GM12878 (cell line): ENCODE results near the gene FZD10.

Experiments
- BCL3 ChIP-seq: IDR thresholded peaks from 2 replicates; pipeline ENCODE4 v1.6.1; 2011; ENCODE audit warnings: borderline replicate concordance, low read depth, mild to moderate bottlenecking, moderate library complexity, low read length; ENCODE audit not compliant: insufficient read depth, poor library complexity, severe bottlenecking
- CREB1 ChIP-seq: IDR thresholded peaks from 2 replicates; pipeline ENCODE4 v1.6.1; 2012; ENCODE audit warnings: low read depth, mild to moderate bottlenecking, inconsistent platforms
- CTCF ChIP-seq, 3 experiments: IDR thresholded peaks in 2 of 3; conservative IDR thresholded peaks in 1 of 3; 2 replicates each; pipeline ENCODE4 v1.5.1; 2011; ENCODE audit warnings: low read depth in 3 of 3, low read length in 3 of 3, mild to moderate bottlenecking in 3 of 3, control low read depth in 2 of 3, moderate library complexity in 2 of 3, inconsistent platforms in 1 of 3, mixed read lengths in 1 of 3; ENCODE audit not compliant: control insufficient read depth in 2 of 3, insufficient read depth in 1 of 3; ENCODE audit errors: extremely low read depth in 1 of 3
- ETV6 ChIP-seq, 2 experiments: fragments of 450-650 bp in 1 of 2; IDR thresholded peaks in 1 of 2; conservative IDR thresholded peaks in 1 of 2; 2 replicates each; pipeline ENCODE4 v1.6.1; 2014; ENCODE audit warnings: antibody characterized with exemption in 1 of 2, borderline replicate concordance in 1 of 2, low read depth in 1 of 2, mild to moderate bottlenecking in 1 of 2, moderate library complexity in 1 of 2
- GABPA ChIP-seq: IDR thresholded peaks from 2 replicates; pipeline ENCODE4 v1.6.1; 2014; ENCODE audit warnings: antibody characterized with exemption, low read depth, mild to moderate bottlenecking, inconsistent platforms
- MAX ChIP-seq: IDR thresholded peaks from 2 replicates; pipeline ENCODE4 v1.6.1; 2012; ENCODE audit warnings: low read depth, low read length, improper control_type of control experiment
- POLR2A ChIP-seq: IDR thresholded peaks from 2 replicates; pipeline ENCODE4 v1.6.1; 2011; ENCODE audit warnings: low read depth, mild to moderate bottlenecking, low read length
- POLR2AphosphoS5 ChIP-seq: IDR thresholded peaks from 2 replicates; pipeline ENCODE4 v1.6.1; 2011; ENCODE audit warnings: mild to moderate bottlenecking, low read length, inconsistent platforms
- SIN3A ChIP-seq: IDR thresholded peaks from 2 replicates; pipeline ENCODE4 v1.6.1; 2012; ENCODE audit warnings: low read depth, low read length, improper control_type of control experiment
- SMAD1 ChIP-seq: fragments of 450-650 bp; IDR thresholded peaks from 2 replicates; pipeline ENCODE4 v1.6.1; 2018; ENCODE audit warnings: mild to moderate bottlenecking, low read depth; ENCODE audit not compliant: partially characterized antibody
- TAF1 ChIP-seq: IDR thresholded peaks from 2 replicates; pipeline ENCODE4 v1.6.1; 2011; ENCODE audit warnings: mild to moderate bottlenecking, low read depth, low read length, borderline replicate concordance
- YY1 ChIP-seq: IDR thresholded peaks from 2 replicates; pipeline ENCODE4 v1.6.1; 2011; ENCODE audit warnings: low read depth, mild to moderate bottlenecking, low read length

GRCh38 chr12:130179191-130179590 is 16.9 kb downstream of the FZD10 start:
- TF ChIP-seq POLR2AphosphoS5: no peak
- TF ChIP-seq GABPA: no peak
- no peak for TF ChIP-seq BCL3
- no peak for TF ChIP-seq CTCF (IDR thresholded peaks at IDR 0.05 in 2 of 3, conservative IDR thresholded peaks at IDR 0.05 in 1 of 3; ENCODE audit: control insufficient read depth in 2 of 3, extremely low read depth in 1 of 3, insufficient read depth in 1 of 3, low read depth in 3 of 3, low read length in 3 of 3)
- no peak for TF ChIP-seq SIN3A
- no peak for TF ChIP-seq ETV6 (conservative IDR thresholded peaks at IDR 0.05 in 1 of 2, IDR thresholded peaks at IDR 0.05 in 1 of 2; ENCODE audit: borderline replicate concordance in 1 of 2, low read depth in 1 of 2)
- no peak for TF ChIP-seq SMAD1
- no peak for TF ChIP-seq CREB1
- no peak for TF ChIP-seq YY1
- TF ChIP-seq TAF1: no peak
- TF ChIP-seq POLR2A: no peak
- TF ChIP-seq MAX: no peak
